ENCODE measurements around the gene DMAC2. TPM values are rescaled to one million over a fixed set of nuclear protein-coding genes. Genes with fewer than 3 reads are reported as not detected.

Gene DMAC2
- total and polyA plus RNA-seq, 2 of the 13 experiments (the other 11 are each of a cell fraction or from before 2014, with no cell fraction given) = 39.0 to 66.0 TPM

GRCh38 chr19:41397086-41398049 lies 42.3 kb downstream of the DMAC2 start, which contains the start of the genes BCKDHA and EXOSC5 (continued):
- no peak for TF ChIP-seq AHDC1 (CRISPR knock-in tag; IDR thresholded peaks at IDR 0.05; ENCODE audit: borderline replicate concordance)
- no peak for TF ChIP-seq ZBTB49 (CRISPR knock-in tag; IDR thresholded peaks at IDR 0.05; ENCODE audit: borderline replicate concordance)
- peak; percentile 54; the same call in 1 of the 2 replicates for TF ChIP-seq ZNF143 (CRISPR knock-in tag; IDR thresholded peaks at IDR 0.05)
- TF ChIP-seq ZNF281 (CRISPR knock-in tag; IDR thresholded peaks at IDR 0.05; ENCODE audit: borderline replicate concordance) = peak; percentile 32; the same call in 1 of the 2 replicates
- peak; percentile 88 for TF ChIP-seq ZNF24 (IDR thresholded peaks at IDR 0.05)
- TF ChIP-seq ZNF589 (CRISPR knock-in tag; conservative IDR thresholded peaks at IDR 0.05) = no peak
- peak; percentile 78 for TF ChIP-seq NFYB (CRISPR knock-in tag; IDR thresholded peaks at IDR 0.05)
- TF ChIP-seq MIER3 (CRISPR knock-in tag; IDR thresholded peaks at IDR 0.05; ENCODE audit: borderline replicate concordance) = peak; percentile 89
- TF ChIP-seq POGZ (CRISPR knock-in tag; IDR thresholded peaks at IDR 0.05) = 0 out of 2 replicates have a peak, but pooled peaks have one; percentile 15
- no peak for TF ChIP-seq ZFYVE20 (CRISPR knock-in tag; IDR thresholded peaks at IDR 0.05; ENCODE audit: borderline replicate concordance, low read depth)
- peak; percentile 79 for TF ChIP-seq PHF20 (CRISPR knock-in tag; IDR thresholded peaks at IDR 0.05)
- TF ChIP-seq MBD4 (IDR thresholded peaks at IDR 0.05; ENCODE audit: borderline replicate concordance, low read length) = no peak
- TF ChIP-seq E2F5 (CRISPR knock-in tag; conservative IDR thresholded peaks at IDR 0.05) = peak; percentile 75; the same call in 1 of the 2 replicates
- TF ChIP-seq KDM5B (CRISPR knock-in tag; IDR thresholded peaks at IDR 0.05; ENCODE audit: borderline replicate concordance) = peak; percentile 73; the same call in 1 of the 2 replicates
- peak; percentile 62; the same call in 1 of the 2 replicates for TF ChIP-seq SAFB2 (CRISPR knock-in tag; IDR thresholded peaks at IDR 0.05; ENCODE audit: borderline replicate concordance, low read depth)
- no peak for TF ChIP-seq ZNF83 (CRISPR knock-in tag; IDR thresholded peaks at IDR 0.05; ENCODE audit: borderline replicate concordance)

All from HepG2 (cell line).